Measurements from ENCODE around the gene PLA2R1.

PLA2R1 gene

DNA sequence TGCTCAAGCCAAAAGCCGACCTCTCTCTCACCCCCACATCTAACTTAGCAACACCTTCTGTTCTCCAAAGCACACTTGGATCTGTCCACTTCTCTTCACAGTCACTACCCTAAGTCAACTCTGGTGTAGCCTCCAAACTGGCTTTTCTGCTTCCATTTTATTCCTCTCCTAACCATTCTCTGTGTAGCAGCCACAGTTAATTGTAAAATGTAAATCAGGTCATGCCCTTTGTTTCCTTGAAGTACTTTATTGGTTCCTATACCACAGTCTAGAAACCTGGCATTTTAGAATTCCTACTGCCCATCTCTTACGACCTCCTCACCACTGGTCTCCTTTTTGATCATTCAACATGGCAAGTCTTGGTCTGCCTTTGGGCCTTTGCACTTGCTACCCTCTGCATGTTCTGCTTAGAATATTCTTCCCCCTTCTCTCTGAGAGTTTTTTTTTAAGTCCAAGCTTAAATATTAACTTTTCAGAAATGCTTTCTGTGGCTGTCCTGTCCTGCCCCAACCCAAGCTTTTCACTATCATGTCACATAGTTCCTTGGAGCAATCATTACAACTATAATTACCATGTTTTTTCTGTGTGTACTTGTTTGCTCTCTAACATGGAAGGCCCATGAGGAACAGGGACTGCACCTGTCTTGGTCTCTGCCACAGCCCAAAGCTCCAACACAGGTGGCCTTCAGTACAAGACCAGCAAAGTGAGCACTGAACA lies 42.9 kb downstream of the PLA2R1 start:
- Histone ChIP-seq H3K9ac (ENCODE audit: low read depth, low read length, poor library complexity, severe bottlenecking) (no peak overlapping the region), H3K79me2 (ENCODE audit: insufficient read depth, low read length) (no peaks in the 10 kb centered on the region), H3K4me2 (ENCODE audit: low read depth, low read length, poor library complexity, severe bottlenecking) (no peak overlapping the region), H3K27me3 (ENCODE audit: insufficient read depth, low read length, poor library complexity, severe bottlenecking) (no peaks in the 10 kb centered on the region), H2AFZ (ENCODE audit: low read length) (no peak overlapping the region), H3K9me3 (ENCODE audit: insufficient read depth, low read depth, low read length) (peaks cover 11% of the 10 kb centered on the region; the same call in 1 of the 2 replicates), H3K4me1 (ENCODE audit: insufficient read depth, low read length, poor library complexity, severe bottlenecking) (no peaks in the 10 kb centered on the region), H3K4me3 (ENCODE audit: low read length, poor library complexity, severe bottlenecking) (no peak overlapping the region), H4K20me1 (ENCODE audit: insufficient read depth, low read length, poor library complexity, severe bottlenecking) (no peaks in the 10 kb centered on the region), H3K36me3 (ENCODE audit: insufficient read depth, low read length) (no peaks in the 10 kb centered on the region), H3K9me2 (replicated peaks; ENCODE audit: low read depth, low read length) (no peaks in the 10 kb centered on the region), H3F3A (ENCODE audit: low read depth) (no peaks in the 10 kb centered on the region)
- TF ChIP-seq, protein P1, sequence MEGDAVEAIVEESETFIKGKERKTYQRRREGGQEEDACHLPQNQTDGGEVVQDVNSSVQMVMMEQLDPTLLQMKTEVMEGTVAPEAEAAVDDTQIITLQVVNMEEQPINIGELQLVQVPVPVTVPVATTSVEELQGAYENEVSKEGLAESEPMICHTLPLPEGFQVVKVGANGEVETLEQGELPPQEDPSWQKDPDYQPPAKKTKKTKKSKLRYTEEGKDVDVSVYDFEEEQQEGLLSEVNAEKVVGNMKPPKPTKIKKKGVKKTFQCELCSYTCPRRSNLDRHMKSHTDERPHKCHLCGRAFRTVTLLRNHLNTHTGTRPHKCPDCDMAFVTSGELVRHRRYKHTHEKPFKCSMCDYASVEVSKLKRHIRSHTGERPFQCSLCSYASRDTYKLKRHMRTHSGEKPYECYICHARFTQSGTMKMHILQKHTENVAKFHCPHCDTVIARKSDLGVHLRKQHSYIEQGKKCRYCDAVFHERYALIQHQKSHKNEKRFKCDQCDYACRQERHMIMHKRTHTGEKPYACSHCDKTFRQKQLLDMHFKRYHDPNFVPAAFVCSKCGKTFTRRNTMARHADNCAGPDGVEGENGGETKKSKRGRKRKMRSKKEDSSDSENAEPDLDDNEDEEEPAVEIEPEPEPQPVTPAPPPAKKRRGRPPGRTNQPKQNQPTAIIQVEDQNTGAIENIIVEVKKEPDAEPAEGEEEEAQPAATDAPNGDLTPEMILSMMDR (conservative IDR thresholded peaks at IDR 0.05; ENCODE audit: low read length), result no peak
- TF ChIP-seq EZH2phosphoT487 (IDR thresholded peaks at IDR 0.05; ENCODE audit: borderline replicate concordance), result no peak

- H3K4me3 ChIP-seq (ENCODE audit: low read length, poor library complexity, severe bottlenecking), result no peak overlapping the region
- H3F3A ChIP-seq (ENCODE audit: low read depth), result no peaks in the 10 kb centered on the region
- H3K27me3 ChIP-seq (ENCODE audit: insufficient read depth, low read length, poor library complexity, severe bottlenecking), result no peaks in the 10 kb centered on the region
- no peak overlapping the region for H2AFZ ChIP-seq (ENCODE audit: low read length)
- H4K20me1 ChIP-seq (ENCODE audit: insufficient read depth, low read length, poor library complexity, severe bottlenecking), result no peaks in the 10 kb centered on the region
- no peaks in the 10 kb centered on the region for H3K9me2 ChIP-seq (replicated peaks; ENCODE audit: low read depth, low read length)
- no peaks in the 10 kb centered on the region for H3K4me1 ChIP-seq (ENCODE audit: insufficient read depth, low read length, poor library complexity, severe bottlenecking)
- H3K9me3 ChIP-seq (ENCODE audit: insufficient read depth, low read depth, low read length), result no peaks in the 10 kb centered on the region
- no peaks in the 10 kb centered on the region for H3K36me3 ChIP-seq (ENCODE audit: insufficient read depth, low read length)
- H3K4me2 ChIP-seq (ENCODE audit: low read depth, low read length, poor library complexity, severe bottlenecking), result no peak overlapping the region
- TF ChIP-seq EZH2phosphoT487 (IDR thresholded peaks at IDR 0.05; ENCODE audit: borderline replicate concordance), result no peak
- TF ChIP-seq, protein P1 (conservative IDR thresholded peaks at IDR 0.05; ENCODE audit: low read length), result no peak
- H3K79me2 ChIP-seq (ENCODE audit: insufficient read depth, low read length), result no peaks in the 10 kb centered on the region
- no peak overlapping the region for H3K9ac ChIP-seq (ENCODE audit: low read depth, low read length, poor library complexity, severe bottlenecking)
These were observed 46.7 kb downstream of the PLA2R1 start for GRCh38 chr2:160015746-160016145.

DNA sequence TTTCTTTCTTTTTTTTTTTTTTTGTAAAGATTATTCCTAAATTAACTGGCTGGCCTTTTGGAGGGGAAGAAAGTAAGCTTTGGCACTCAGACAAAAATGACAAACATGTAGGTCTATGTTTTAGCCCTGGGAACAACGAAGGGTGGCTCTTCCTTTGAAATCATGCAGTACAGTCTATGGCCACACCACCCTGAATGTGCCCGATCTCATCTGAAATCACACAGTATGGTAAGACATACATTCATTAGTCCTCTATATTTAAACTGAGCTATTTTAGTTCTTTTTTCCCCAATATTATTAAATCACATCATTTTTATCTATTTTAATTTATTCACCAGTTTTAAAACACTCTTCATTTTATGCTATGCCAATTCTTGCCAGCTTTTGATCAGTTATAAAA lies 48.2 kb downstream of the PLA2R1 start:
- Histone ChIP-seq H3K36me3 (ENCODE audit: insufficient read depth, low read length) (no peaks in the 10 kb centered on the region), H4K20me1 (ENCODE audit: insufficient read depth, low read length, poor library complexity, severe bottlenecking) (no peaks in the 10 kb centered on the region), H3K9ac (ENCODE audit: low read depth, low read length, poor library complexity, severe bottlenecking) (no peak overlapping the region), H3K4me1 (ENCODE audit: insufficient read depth, low read length, poor library complexity, severe bottlenecking) (no peaks in the 10 kb centered on the region), H3F3A (ENCODE audit: low read depth) (no peaks in the 10 kb centered on the region), H2AFZ (ENCODE audit: low read length) (no peak overlapping the region), H3K27me3 (ENCODE audit: insufficient read depth, low read length, poor library complexity, severe bottlenecking) (no peaks in the 10 kb centered on the region), H3K4me2 (ENCODE audit: low read depth, low read length, poor library complexity, severe bottlenecking) (no peak overlapping the region), H3K9me3 (ENCODE audit: insufficient read depth, low read depth, low read length) (no peaks in the 10 kb centered on the region), H3K79me2 (ENCODE audit: insufficient read depth, low read length) (no peaks in the 10 kb centered on the region), H3K4me3 (ENCODE audit: low read length, poor library complexity, severe bottlenecking) (no peak overlapping the region), H3K9me2 (replicated peaks; ENCODE audit: low read depth, low read length) (no peaks in the 10 kb centered on the region)
- no peak for TF ChIP-seq EZH2phosphoT487 (IDR thresholded peaks at IDR 0.05; ENCODE audit: borderline replicate concordance)
- TF ChIP-seq, protein P1 (conservative IDR thresholded peaks at IDR 0.05; ENCODE audit: low read length), result no peak

All from Loucy (cell line).